ENCODE results near the gene PCDHGA11. TPM values are rescaled to one million over a fixed set of nuclear protein-coding genes. Genes with fewer than 3 reads are reported as not detected.
"Not testable (repeated sequence)": the region's sequence is repeated elsewhere in the genome, so short reads cannot be mapped to it uniquely, and the experiment has no call there.

The PCDHGA11 gene
- total and polyA plus RNA-seq, 8 donors, result 0.23 to 2.6 (median 1.4) TPM

GRCh38 chr5:141430332-141431113, 9.7 kb downstream of the PCDHGA11 start, which contains the start of gene PCDHGA12:
PCDHGA12 (plus strand) TSS chr5:141430507; CDS start chr5:141430760, 253 bp downstream.
- DNase-seq (no peak), ATAC-seq (peak in 3 of 4 donors; percentile 55 to 84 (median 74)), FAIRE-seq (no peak)
- Histone ChIP-seq H3K27ac (no peak within 1 kb of the TSS), H3K36me3 (no peaks in the 10 kb centered on the region), H3K9me3 (peaks cover 0 to 33% (median 0%) of the 10 kb centered on the region in 4 donors), H3K4me1 (no peaks in the 10 kb centered on the region), H3K4me3 (peak within 1 kb of the TSS in 1 of 4 donors; percentile 13), H3K27me3 (no peaks in the 10 kb centered on the region)
- no peak for TF ChIP-seq CTCF (IDR thresholded peaks at IDR 0.05)
- intact Hi-C loops (cut with DNase I), result no loop called here
- WGBS, 2 donors, result 10% methylated on average over 33 of the region's 33 CpGs

- no peak for TF ChIP-seq CTCF (IDR thresholded peaks at IDR 0.05)
- no peaks in the 10 kb centered on the region for H3K27me3 ChIP-seq
- no peaks in the 10 kb centered on the region for H3K4me1 ChIP-seq
- H3K9me3 ChIP-seq, result peaks cover 0 to 27% (median 0%) of the 10 kb centered on the region in 4 donors
- peak in 2 of 4 donors; percentile 24 to 60 for ATAC-seq
- FAIRE-seq, result no peak
- intact Hi-C loops (cut with DNase I), result no loop called here
- peak overlapping the region in 1 of 4 donors; percentile 13 for H3K4me3 ChIP-seq
- no peaks in the 10 kb centered on the region for H3K36me3 ChIP-seq
- H3K27ac ChIP-seq, result no peak overlapping the region
- DNase-seq, result peak in 1 of 6 donors; percentile 40
- WGBS, 2 donors, result 10% methylated on average over 37 of the region's 37 CpGs
Measured at GRCh38 chr5:141431286-141431685, 10.4 kb downstream of the PCDHGA11 start.

GRCh38 chr5:141432308-141432707, 11.5 kb downstream of the PCDHGA11 start:
- H3K27ac ChIP-seq; H3K27me3 ChIP-seq; ATAC-seq; H3K36me3 ChIP-seq; H3K4me3 ChIP-seq; FAIRE-seq; H3K4me1 ChIP-seq; intact Hi-C loops (cut with DNase I): not testable (repeated sequence)
- 19 to 22% methylated on average over 18 to 38 of the region's 38 CpGs for WGBS, 2 donors
- H3K9me3 ChIP-seq, result peaks cover 0 to 26% (median 0%) of the 10 kb centered on the region in 4 donors
- peak in 1 of 6 donors; percentile 32 for DNase-seq

GRCh38 chr5:141432726-141433125, 11.9 kb downstream of the PCDHGA11 start:
- 16 to 17% methylated on average over 24 to 29 of the region's 29 CpGs for WGBS, 2 donors
- H3K27me3 ChIP-seq; H3K27ac ChIP-seq; FAIRE-seq; H3K36me3 ChIP-seq; intact Hi-C loops (cut with DNase I); H3K4me3 ChIP-seq; H3K4me1 ChIP-seq; ATAC-seq: not testable (repeated sequence)
- DNase-seq, result peak in 1 of 6 donors; percentile 20
- H3K9me3 ChIP-seq, result peaks cover 0 to 22% (median 0%) of the 10 kb centered on the region in 4 donors

- Histone ChIP-seq H3K4me1 (no peaks in the 10 kb centered on the region), H3K27me3 (no peaks in the 10 kb centered on the region), H3K36me3 (no peaks in the 10 kb centered on the region), H3K9me3 (peaks cover 0 to 14% (median 0%) of the 10 kb centered on the region in 4 donors), H3K27ac (no peak overlapping the region), H3K4me3 (no peak overlapping the region)
- TF ChIP-seq CTCF (IDR thresholded peaks at IDR 0.05), result no peak
- no peak for DNase-seq
- no peak for FAIRE-seq
- 72 to 76% methylated on average over 2 of the region's 2 CpGs for WGBS, 2 donors
- ATAC-seq, result no peak
- intact Hi-C loops (cut with DNase I), result no loop called here
Measured at GRCh38 chr5:141434006-141434405, 13.2 kb downstream of the PCDHGA11 start.

GRCh38 chr5:141437221-141437620, 16.4 kb downstream of the PCDHGA11 start:
- no peak for TF ChIP-seq CTCF (IDR thresholded peaks at IDR 0.05)
- FAIRE-seq, result no peak
- no peak for ATAC-seq
- Histone ChIP-seq H3K4me1 (no peaks in the 10 kb centered on the region), H3K27ac (no peak overlapping the region), H3K27me3 (no peaks in the 10 kb centered on the region), H3K4me3 (no peak overlapping the region), H3K36me3 (no peaks in the 10 kb centered on the region), H3K9me3 (no peaks in the 10 kb centered on the region)
- WGBS, 2 donors, result 89 to 90% methylated on average over 2 of the region's 2 CpGs
- DNase-seq, result no peak
- intact Hi-C loops (cut with DNase I), result no loop called here
